Endothelial cell of umbilical vein (primary cell): ENCODE data around the gene RASGRF1. TPM values are rescaled to one million over a fixed set of nuclear protein-coding genes. Genes with fewer than 3 reads are reported as not detected.

ENCODE experiments used
- BruUV-seq: library from RNA; stranded (reverse); fragments of 400-500 nt; replicated peaks from 2 replicates; lab custom pipeline; 2021; lab: Mats Ljungman, UMichigan
- CTCF ChIA-PET: fragments of 300-600, 350-600 bp; sonication (Branson Sonifier 250); formaldehyde crosslinking; loops from one replicate; lab custom pipeline; 2021; ENCODE audit warnings: antibody characterized with exemption, inconsistent platforms; lab: Charles Lee
- POLR2A ChIA-PET: fragments of 300-600, 350-600 bp; sonication (Branson Sonifier 250); formaldehyde crosslinking; loops from one replicate; lab custom pipeline; 2021; ENCODE audit warnings: antibody characterized with exemption, inconsistent platforms; lab: Charles Lee
- DNase-seq: peaks from one replicate; pipeline ENCODE4 v3.0.0-alpha.2; 2011; ENCODE audit warnings: low read depth, low spot score
- FAIRE-seq: peaks from 2 replicates; lab custom pipeline; 2011; peaks lifted over from hg19 to GRCh38; lab: Jason Lieb, UNC
- H2AFZ ChIP-seq: 2 replicates; pipeline ENCODE4 v1.6.0; 2012; ENCODE audit warnings: low read depth, low read length, control low read depth, inconsistent platforms
- H3K27ac ChIP-seq: 2 replicates; pipeline ENCODE4 v1.5.1; 2011; ENCODE audit warnings: low read depth, mild to moderate bottlenecking, control low read depth, low read length, moderate library complexity; ENCODE audit not compliant: insufficient read depth
- H3K27me3 ChIP-seq, 2 experiments: 2 replicates each; pipeline versions ENCODE4 v1.6.0 to v1.6.1; 2011; ENCODE audit warnings: low read length in 2 of 2, mixed read lengths in 1 of 2; ENCODE audit not compliant: control insufficient read depth in 2 of 2, insufficient read depth in 2 of 2
- H3K36me3 ChIP-seq, 2 experiments: 2 replicates in 1 of 2; 3 replicates in 1 of 2; pipeline ENCODE4 v1.5.1; 2011; ENCODE audit warnings: low read length in 2 of 2, mild to moderate bottlenecking in 1 of 2, moderate library complexity in 1 of 2; ENCODE audit not compliant: control insufficient read depth in 2 of 2, insufficient read depth in 2 of 2; ENCODE audit errors: extremely low read depth in 1 of 2
- H3K4me1 ChIP-seq: 3 replicates; pipeline ENCODE4 v1.5.1; 2011; ENCODE audit warnings: mild to moderate bottlenecking, low read length; ENCODE audit not compliant: control insufficient read depth, insufficient read depth; ENCODE audit errors: extremely low read depth
- H3K4me2 ChIP-seq: 2 replicates; pipeline ENCODE4 v1.6.1; 2011; ENCODE audit warnings: low read length, control low read depth, mixed read lengths; ENCODE audit not compliant: insufficient read depth
- H3K4me3 ChIP-seq, 3 experiments: fragments of 200-600 bp in 1 of 3; sonication (generic), shearing (Covaris generic) in 1 of 3; replicated peaks in 1 of 3; 2 replicates each; pipeline ENCODE4 v1.5.1; 2011 to 2016; ENCODE audit warnings: control low read depth in 3 of 3, low read length in 3 of 3, mild to moderate bottlenecking in 2 of 3, inconsistent platforms in 1 of 3, low read depth in 1 of 3, moderate library complexity in 1 of 3; ENCODE audit not compliant: insufficient read depth in 1 of 3
- H3K79me2 ChIP-seq: 2 replicates; pipeline ENCODE4 v1.6.0; 2012; ENCODE audit warnings: low read length, inconsistent platforms; ENCODE audit not compliant: control insufficient read depth, insufficient read depth
- H3K9ac ChIP-seq: replicated peaks from 2 replicates; pipeline ENCODE3; 2011; ENCODE audit warnings: low read length, control low read depth; ENCODE audit not compliant: insufficient read depth; ENCODE audit errors: extremely low read depth
- H3K9me1 ChIP-seq: replicated peaks from 3 replicates; pipeline ENCODE4 v1.6.0; 2011; ENCODE audit warnings: mild to moderate bottlenecking, low read length; ENCODE audit not compliant: control insufficient read depth, insufficient read depth; ENCODE audit errors: extremely low read depth
- H3K9me3 ChIP-seq: replicated peaks from 2 replicates; pipeline ENCODE4 v1.5.1; 2012; ENCODE audit warnings: low read length, inconsistent platforms; ENCODE audit not compliant: control insufficient read depth, insufficient read depth
- H4K20me1 ChIP-seq: replicated peaks from 2 replicates; pipeline ENCODE3; 2011; ENCODE audit warnings: mild to moderate bottlenecking, low read length; ENCODE audit not compliant: control insufficient read depth, insufficient read depth; ENCODE audit errors: extremely low read depth
- CTCF ChIP-seq, 2 donors: IDR thresholded peaks; 1 replicate in 1 of 2; 2 replicates in 1 of 2; pipeline ENCODE4 v1.5.1; 2011; ENCODE audit warnings: low read length in 2 of 2, mild to moderate bottlenecking in 2 of 2, moderate library complexity in 2 of 2, control low read depth in 1 of 2, inconsistent platforms in 1 of 2, low read depth in 1 of 2; ENCODE audit not compliant: insufficient read depth in 1 of 2; ENCODE audit errors: extremely low read depth in 1 of 2
- EZH2 ChIP-seq: IDR thresholded peaks from 2 replicates; pipeline ENCODE4 v1.6.1; 2012; ENCODE audit warnings: borderline replicate concordance, low read depth, mild to moderate bottlenecking, moderate library complexity, low read length, inconsistent platforms; ENCODE audit not compliant: severe bottlenecking
- FOS ChIP-seq: IDR thresholded peaks from 2 replicates; pipeline ENCODE4 v1.6.1; 2011; ENCODE audit warnings: mild to moderate bottlenecking, low read length, moderate library complexity, borderline replicate concordance; ENCODE audit not compliant: insufficient read depth
- GATA2 ChIP-seq: IDR thresholded peaks from 2 replicates; pipeline ENCODE4 v1.7.0; 2011; ENCODE audit warnings: low read depth, mild to moderate bottlenecking, moderate library complexity, mixed read lengths, low read length; ENCODE audit not compliant: insufficient read length, insufficient read depth
- JUN ChIP-seq: IDR thresholded peaks from 2 replicates; pipeline ENCODE4 v1.6.1; 2011; ENCODE audit warnings: borderline replicate concordance, low read depth; ENCODE audit not compliant: insufficient read length, insufficient read depth
- MAX ChIP-seq: IDR thresholded peaks from 2 replicates; pipeline ENCODE4 v1.6.1; 2011; ENCODE audit not compliant: insufficient read depth, insufficient read length
- MYC ChIP-seq: IDR thresholded peaks from one replicate; pipeline ENCODE4 v1.6.1; 2011; ENCODE audit warnings: mild to moderate bottlenecking, low read depth, low read length
- POLR2A ChIP-seq: IDR thresholded peaks from 2 replicates; pipeline ENCODE4 v1.6.1; 2012; ENCODE audit warnings: low read depth, mild to moderate bottlenecking, control low read depth, low read length
- POLR2AphosphoS5 ChIP-seq: IDR thresholded peaks from 2 replicates; pipeline ENCODE4 v1.6.1; 2012; ENCODE audit warnings: low read depth, mild to moderate bottlenecking, control low read depth, low read length, moderate library complexity; ENCODE audit not compliant: insufficient read depth
- dilution Hi-C: fragments of 300-500 bp; cut with MboI; formaldehyde crosslinking; loops from one replicate; pipeline ENCODE4 v1.15.0; 2019; ENCODE audit warnings: low sequenced_read_pairs; ENCODE audit not compliant: extremely low pct_ligation_motif_present
- intact Hi-C: fragments of 100-400 bp; cut with micrococcal nuclease; formaldehyde crosslinking; loops from one replicate; pipeline ENCODE4 v1.10.0; 2022
- polyA plus RNA-seq, 4 experiments: library from polyadenylated mRNA; depleted of rRNA in 3 of 4; stranded (reverse) in 3 of 4; unstranded in 1 of 4; fragments of >200 nt; gene quantifications; 2 replicates each; pipeline versions ENCODE4 v1.2.1 to v1.2.3, GENCODE V29; 2011 to 2012; ENCODE audit warnings: missing spikeins in 1 of 4
- total RNA-seq: library from RNA; stranded (reverse); gene quantifications from 2 replicates; pipeline ENCODE4 v1.2.3, GENCODE V29; 2021

Gene RASGRF1
- total and polyA plus RNA-seq, 2 donors (not counting 3 experiments of a cell fraction or from before 2014, with no cell fraction given) = 0.04 TPM; not detected in 1

- dilution Hi-C loops = no loop called here
- Histone ChIP-seq H2AFZ (no peak overlapping the region), H3K4me1 (peaks cover 6% of the 10 kb centered on the region), H3K9ac (no peak overlapping the region), H3K4me2 (no peak overlapping the region), H3K9me1 (no peaks in the 10 kb centered on the region), H3K27ac (no peak overlapping the region), H3K4me3 (no peak overlapping the region), H3K9me3 (no peaks in the 10 kb centered on the region), H3K79me2 (no peaks in the 10 kb centered on the region), H4K20me1 (no peaks in the 10 kb centered on the region), H3K27me3 (no peaks in the 10 kb centered on the region), H3K36me3 (no peaks in the 10 kb centered on the region)
- TF ChIP-seq POLR2AphosphoS5 = no peak
- no peak for TF ChIP-seq MAX
- TF ChIP-seq MYC = no peak
- TF ChIP-seq FOS = no peak
- TF ChIP-seq POLR2A = no peak
- no peak for TF ChIP-seq CTCF (IDR thresholded peaks at IDR 0.05; ENCODE audit: extremely low read depth in 1 of 2, insufficient read depth in 1 of 2, low read depth in 1 of 2, low read length in 2 of 2)
- no peak for TF ChIP-seq GATA2
- no peak for TF ChIP-seq EZH2
- TF ChIP-seq JUN = no peak
- FAIRE-seq = no peak
- ChIA-PET POLR2A (no interaction called here), CTCF (interaction anchor here (1.4 to 1.6 kb wide), 2 partner anchors 94 to 250 kb away, joined by 3 to 4 read pairs; no protein-coding TSS in a partner anchor)
- no peak for DNase-seq
- intact Hi-C loops = no loop called here
- no TSS peak for BruUV-seq
Measured at GRCh38 chr15:78933823-78934654, 156.5 kb downstream of the RASGRF1 start.
